Measurements from ENCODE around the gene WHRN.

DNA sequence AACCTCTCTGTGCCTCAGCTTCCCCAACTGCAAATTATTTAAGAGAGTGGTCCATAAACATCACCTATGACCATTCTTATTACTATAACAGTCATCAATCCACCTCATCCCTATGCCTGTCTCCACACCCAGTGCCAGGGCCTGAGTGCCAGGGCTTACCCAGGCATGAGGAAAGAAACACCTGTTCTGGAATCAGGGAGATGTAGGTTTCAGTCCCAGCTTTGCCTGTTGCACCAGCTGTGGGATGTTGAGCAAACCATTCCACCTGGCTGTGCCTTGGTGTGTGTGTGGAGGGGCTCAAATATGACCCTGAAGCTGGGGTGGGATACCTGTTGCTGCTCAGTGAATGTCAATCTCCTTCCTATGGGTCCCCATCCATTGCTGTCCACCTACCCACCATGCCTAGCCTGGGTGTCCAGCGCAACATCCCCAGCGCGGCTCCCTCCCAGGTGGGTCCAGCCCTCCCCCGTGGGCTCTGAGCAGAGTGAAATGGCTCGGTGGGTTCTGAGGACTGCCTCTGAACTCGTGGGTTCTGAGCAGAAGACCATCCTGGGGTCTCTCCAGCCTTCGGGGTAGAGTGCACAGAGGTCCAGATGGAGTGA lies 133.8 kb downstream of the WHRN start:
- TF ChIP-seq, protein P1, sequence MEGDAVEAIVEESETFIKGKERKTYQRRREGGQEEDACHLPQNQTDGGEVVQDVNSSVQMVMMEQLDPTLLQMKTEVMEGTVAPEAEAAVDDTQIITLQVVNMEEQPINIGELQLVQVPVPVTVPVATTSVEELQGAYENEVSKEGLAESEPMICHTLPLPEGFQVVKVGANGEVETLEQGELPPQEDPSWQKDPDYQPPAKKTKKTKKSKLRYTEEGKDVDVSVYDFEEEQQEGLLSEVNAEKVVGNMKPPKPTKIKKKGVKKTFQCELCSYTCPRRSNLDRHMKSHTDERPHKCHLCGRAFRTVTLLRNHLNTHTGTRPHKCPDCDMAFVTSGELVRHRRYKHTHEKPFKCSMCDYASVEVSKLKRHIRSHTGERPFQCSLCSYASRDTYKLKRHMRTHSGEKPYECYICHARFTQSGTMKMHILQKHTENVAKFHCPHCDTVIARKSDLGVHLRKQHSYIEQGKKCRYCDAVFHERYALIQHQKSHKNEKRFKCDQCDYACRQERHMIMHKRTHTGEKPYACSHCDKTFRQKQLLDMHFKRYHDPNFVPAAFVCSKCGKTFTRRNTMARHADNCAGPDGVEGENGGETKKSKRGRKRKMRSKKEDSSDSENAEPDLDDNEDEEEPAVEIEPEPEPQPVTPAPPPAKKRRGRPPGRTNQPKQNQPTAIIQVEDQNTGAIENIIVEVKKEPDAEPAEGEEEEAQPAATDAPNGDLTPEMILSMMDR (IDR thresholded peaks at IDR 0.05), result no peak
- TF ChIP-seq EP300 (IDR thresholded peaks at IDR 0.05) (no peak), POLR2A (IDR thresholded peaks at IDR 0.05) (no peak), POLR2AphosphoS5 (IDR thresholded peaks at IDR 0.05) (no peak)

Measured in gastroesophageal sphincter (tissue), 3 donors.